Measurements from ENCODE around the gene CD300A.

DNA sequence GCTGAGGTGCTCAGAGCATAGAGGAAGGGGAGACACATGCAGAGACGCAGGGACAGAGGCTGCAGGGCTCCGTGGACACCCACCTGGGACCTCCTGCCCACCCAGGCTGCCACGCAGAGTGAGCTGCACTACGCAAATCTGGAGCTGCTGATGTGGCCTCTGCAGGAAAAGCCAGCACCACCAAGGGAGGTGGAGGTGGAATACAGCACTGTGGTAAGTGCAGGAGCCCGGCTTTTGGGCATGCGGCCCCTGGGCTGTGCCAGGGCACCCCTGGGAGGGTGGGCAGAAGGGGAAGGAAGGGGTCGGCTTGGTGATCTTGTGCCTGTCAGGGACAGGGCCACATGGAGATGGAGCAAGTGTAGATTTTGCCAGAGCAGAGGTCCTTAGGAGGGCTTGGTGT lies 15.2 kb downstream of the CD300A start:
- TF ChIP-seq, protein P1, sequence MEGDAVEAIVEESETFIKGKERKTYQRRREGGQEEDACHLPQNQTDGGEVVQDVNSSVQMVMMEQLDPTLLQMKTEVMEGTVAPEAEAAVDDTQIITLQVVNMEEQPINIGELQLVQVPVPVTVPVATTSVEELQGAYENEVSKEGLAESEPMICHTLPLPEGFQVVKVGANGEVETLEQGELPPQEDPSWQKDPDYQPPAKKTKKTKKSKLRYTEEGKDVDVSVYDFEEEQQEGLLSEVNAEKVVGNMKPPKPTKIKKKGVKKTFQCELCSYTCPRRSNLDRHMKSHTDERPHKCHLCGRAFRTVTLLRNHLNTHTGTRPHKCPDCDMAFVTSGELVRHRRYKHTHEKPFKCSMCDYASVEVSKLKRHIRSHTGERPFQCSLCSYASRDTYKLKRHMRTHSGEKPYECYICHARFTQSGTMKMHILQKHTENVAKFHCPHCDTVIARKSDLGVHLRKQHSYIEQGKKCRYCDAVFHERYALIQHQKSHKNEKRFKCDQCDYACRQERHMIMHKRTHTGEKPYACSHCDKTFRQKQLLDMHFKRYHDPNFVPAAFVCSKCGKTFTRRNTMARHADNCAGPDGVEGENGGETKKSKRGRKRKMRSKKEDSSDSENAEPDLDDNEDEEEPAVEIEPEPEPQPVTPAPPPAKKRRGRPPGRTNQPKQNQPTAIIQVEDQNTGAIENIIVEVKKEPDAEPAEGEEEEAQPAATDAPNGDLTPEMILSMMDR (IDR thresholded peaks at IDR 0.05): no peak
- no peak for TF ChIP-seq POLR2A (IDR thresholded peaks at IDR 0.05)

All from adrenal gland (tissue), 5 donors.